Activated CD4-positive, alpha-beta T cell treated with anti-CD3 and anti-CD28 coated beads for 48 hours (primary cell): ENCODE data around the gene ACTL8.

Experiments used
- DNase-seq: peaks from one replicate; pipeline ENCODE4 v3.0.0-alpha.2; 2020

The ACTL8 gene

GRCh38 chr1:17755120-17755519 lies at the start of gene ACTL8:
TSS of gene ACTL8 (plus strand) at chr1:17755333. CDS start at chr1:17823009, 67,676 bp downstream.
- peak; percentile 36 for DNase-seq

GRCh38 chr1:17706445-17706844 lies 48.7 kb upstream of the ACTL8 start:
- no peak for DNase-seq

- no peak for DNase-seq
Observed at GRCh38 chr1:17709981-17710380, 45.2 kb upstream of the ACTL8 start.

- DNase-seq: no peak
Observed at GRCh38 chr1:17710889-17711576, 44.1 kb upstream of the ACTL8 start.

GRCh38 chr1:17711577-17711910 lies 43.6 kb upstream of the ACTL8 start:
- no peak for DNase-seq

- DNase-seq: no peak
Observed at GRCh38 chr1:17711941-17712340, 43.2 kb upstream of the ACTL8 start.

- no peak for DNase-seq
Observed at GRCh38 chr1:17713993-17714392, 41.1 kb upstream of the ACTL8 start.

- no peak for DNase-seq
Observed at GRCh38 chr1:17717594-17718535, 37.3 kb upstream of the ACTL8 start.

- no peak for DNase-seq
Observed at GRCh38 chr1:17719874-17720273, 35.3 kb upstream of the ACTL8 start.

GRCh38 chr1:17721444-17721843 lies 33.7 kb upstream of the ACTL8 start:
- DNase-seq: no peak

GRCh38 chr1:17723684-17724083 lies 31.4 kb upstream of the ACTL8 start:
- no peak for DNase-seq

GRCh38 chr1:17724150-17724549 lies 31.0 kb upstream of the ACTL8 start:
- no peak for DNase-seq

- no peak for DNase-seq
Observed at GRCh38 chr1:17725084-17725719, 29.9 kb upstream of the ACTL8 start.

GRCh38 chr1:17725811-17726582 lies 29.1 kb upstream of the ACTL8 start:
- no peak for DNase-seq

GRCh38 chr1:17728123-17728712 lies 26.9 kb upstream of the ACTL8 start:
- no peak for DNase-seq

- DNase-seq: no peak
Observed at GRCh38 chr1:17729248-17729647, 25.9 kb upstream of the ACTL8 start.

GRCh38 chr1:17729909-17730308 lies 25.2 kb upstream of the ACTL8 start:
- no peak for DNase-seq

- DNase-seq: no peak
Observed at GRCh38 chr1:17731460-17731859, 23.7 kb upstream of the ACTL8 start.

- DNase-seq: no peak
Observed at GRCh38 chr1:17732475-17732874, 22.7 kb upstream of the ACTL8 start.

- no peak for DNase-seq
Observed at GRCh38 chr1:17733661-17734060, 21.5 kb upstream of the ACTL8 start.

GRCh38 chr1:17734609-17735008 lies 20.5 kb upstream of the ACTL8 start:
- DNase-seq: no peak

GRCh38 chr1:17735348-17735747 lies 19.8 kb upstream of the ACTL8 start:
- DNase-seq: no peak

GRCh38 chr1:17735793-17736192 lies 19.3 kb upstream of the ACTL8 start:
- no peak for DNase-seq
